ENCODE data around the gene COBL. TPM values are rescaled to one million over a fixed set of nuclear protein-coding genes. Genes with fewer than 3 reads are reported as not detected.

The COBL gene
- total RNA-seq, 1 experiment from 2014 or later: 52.3 TPM

DNA sequence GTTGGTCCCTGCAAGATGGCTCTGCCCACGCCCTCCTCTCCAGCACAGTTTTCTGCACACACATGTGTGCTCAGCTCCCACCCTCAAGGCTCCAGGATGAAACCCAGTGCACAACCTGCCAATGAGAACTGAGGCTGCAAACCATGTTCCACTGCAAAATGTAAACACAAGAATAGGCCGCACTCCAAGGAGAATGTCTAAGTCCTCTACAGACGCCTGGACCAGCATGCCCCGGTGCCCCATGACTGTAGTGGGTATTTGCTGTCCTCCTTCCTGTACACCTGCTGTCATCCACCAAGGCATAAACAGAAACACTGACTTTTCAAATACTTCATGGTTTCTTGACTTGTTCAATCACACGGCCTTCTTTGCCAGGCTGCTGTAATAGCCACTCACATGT, 72.6 kb downstream of the COBL start:
- H2AK5ac ChIP-seq (ENCODE audit: insufficient read length, low read length): no peak overlapping the region
- H3K4ac ChIP-seq (ENCODE audit: low read depth, low read length): no peak overlapping the region
- no peaks in the 10 kb centered on the region; the same call in 1 of the 2 replicates for H3K79me2 ChIP-seq (ENCODE audit: insufficient read depth, low read length)
- H3K9ac ChIP-seq (ENCODE audit: extremely low read depth, insufficient read length, low read length): no peak overlapping the region
- WGBS (ENCODE audit: extremely low coverage, insufficient read length, low lambda C conversion rate): no CpG with 5 or more reads among the region's 5 CpGs
- no peak overlapping the region for H2BK15ac ChIP-seq (ENCODE audit: low read depth, low read length)
- H3K9me3 ChIP-seq (ENCODE audit: control insufficient read depth, low read depth, low read length): no peaks in the 10 kb centered on the region
- H3K79me1 ChIP-seq (ENCODE audit: insufficient read depth, low read depth, low read length, poor library complexity, severe bottlenecking): peaks cover 3% of the 10 kb centered on the region
- no peak overlapping the region for H2AFZ ChIP-seq (ENCODE audit: low read length)
- no peak overlapping the region for H2BK120ac ChIP-seq (ENCODE audit: low read depth, low read length, poor library complexity, severe bottlenecking)
- Mint-ChIP-seq H3K4me3 (no peak overlapping the region), H3K27ac (no peak overlapping the region), H3K36me3 (ENCODE audit: insufficient read depth in 1 of 3, low read depth in 3 of 3) (peaks cover 0 to 3% (median 0%) of the 10 kb centered on the region in 3 experiments; a peak in 1 of 7 replicates), H3K4me1 (peaks cover 29 to 36% of the 10 kb centered on the region in 2 experiments), H3K9me3 (no peaks in the 10 kb centered on the region), H3K27me3 (ENCODE audit: low read depth) (no peaks in the 10 kb centered on the region; the same call in 1 of the 2 replicates)
- H2BK20ac ChIP-seq (ENCODE audit: low read depth, low read length, poor library complexity, severe bottlenecking): no peak overlapping the region
- H4K91ac ChIP-seq (ENCODE audit: insufficient read length, low read depth, low read length): no peak overlapping the region
- no peak overlapping the region for H3K27ac ChIP-seq (ENCODE audit: insufficient read length, low read depth, low read length)
- no peaks in the 10 kb centered on the region for H3K27me3 ChIP-seq (ENCODE audit: insufficient read depth, low read length)
- DNase-seq: no peak
- no peak overlapping the region for H3K4me2 ChIP-seq (ENCODE audit: insufficient read depth, insufficient read length, low read length)
- TF ChIP-seq, protein P1, sequence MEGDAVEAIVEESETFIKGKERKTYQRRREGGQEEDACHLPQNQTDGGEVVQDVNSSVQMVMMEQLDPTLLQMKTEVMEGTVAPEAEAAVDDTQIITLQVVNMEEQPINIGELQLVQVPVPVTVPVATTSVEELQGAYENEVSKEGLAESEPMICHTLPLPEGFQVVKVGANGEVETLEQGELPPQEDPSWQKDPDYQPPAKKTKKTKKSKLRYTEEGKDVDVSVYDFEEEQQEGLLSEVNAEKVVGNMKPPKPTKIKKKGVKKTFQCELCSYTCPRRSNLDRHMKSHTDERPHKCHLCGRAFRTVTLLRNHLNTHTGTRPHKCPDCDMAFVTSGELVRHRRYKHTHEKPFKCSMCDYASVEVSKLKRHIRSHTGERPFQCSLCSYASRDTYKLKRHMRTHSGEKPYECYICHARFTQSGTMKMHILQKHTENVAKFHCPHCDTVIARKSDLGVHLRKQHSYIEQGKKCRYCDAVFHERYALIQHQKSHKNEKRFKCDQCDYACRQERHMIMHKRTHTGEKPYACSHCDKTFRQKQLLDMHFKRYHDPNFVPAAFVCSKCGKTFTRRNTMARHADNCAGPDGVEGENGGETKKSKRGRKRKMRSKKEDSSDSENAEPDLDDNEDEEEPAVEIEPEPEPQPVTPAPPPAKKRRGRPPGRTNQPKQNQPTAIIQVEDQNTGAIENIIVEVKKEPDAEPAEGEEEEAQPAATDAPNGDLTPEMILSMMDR (conservative IDR thresholded peaks at IDR 0.05): no peak
- no peak overlapping the region for H3T11ph ChIP-seq (ENCODE audit: low read length)
- no peaks in the 10 kb centered on the region; the same call in 1 of the 2 replicates for H3K4me1 ChIP-seq (ENCODE audit: insufficient read depth, low read length)
- no peak overlapping the region for H4K8ac ChIP-seq (replicated peaks; ENCODE audit: insufficient read length, low read depth, low read length)
- H3K14ac ChIP-seq (ENCODE audit: insufficient read depth, low read length): no peak overlapping the region
- H2BK5ac ChIP-seq (ENCODE audit: insufficient read length, low read length): no peak overlapping the region
- H3K23ac ChIP-seq (ENCODE audit: insufficient read length, low read depth, low read length): no peak overlapping the region
- no peak overlapping the region for H3K18ac ChIP-seq (ENCODE audit: insufficient read length, low read depth, low read length)
- no peak overlapping the region for H4K5ac ChIP-seq (ENCODE audit: insufficient read length, low read depth, low read length)
- H3K56ac ChIP-seq (ENCODE audit: insufficient read length, low read depth, low read length): no peak overlapping the region
- no peaks in the 10 kb centered on the region for H4K20me1 ChIP-seq (ENCODE audit: control insufficient read depth, insufficient read depth, insufficient read length)
- H2BK12ac ChIP-seq (ENCODE audit: insufficient read length, low read depth, low read length): no peak overlapping the region
- no peaks in the 10 kb centered on the region for H3K23me2 ChIP-seq (ENCODE audit: insufficient read length, low read depth, low read length, poor library complexity, severe bottlenecking)

Data from H9 (cell line).